ENCODE measurements around the gene MRAP.
"Not testable (repeated sequence)": the region's sequence is repeated elsewhere in the genome, so short reads cannot be mapped to it uniquely, and the experiment has no call there.

Gene MRAP

DNA sequence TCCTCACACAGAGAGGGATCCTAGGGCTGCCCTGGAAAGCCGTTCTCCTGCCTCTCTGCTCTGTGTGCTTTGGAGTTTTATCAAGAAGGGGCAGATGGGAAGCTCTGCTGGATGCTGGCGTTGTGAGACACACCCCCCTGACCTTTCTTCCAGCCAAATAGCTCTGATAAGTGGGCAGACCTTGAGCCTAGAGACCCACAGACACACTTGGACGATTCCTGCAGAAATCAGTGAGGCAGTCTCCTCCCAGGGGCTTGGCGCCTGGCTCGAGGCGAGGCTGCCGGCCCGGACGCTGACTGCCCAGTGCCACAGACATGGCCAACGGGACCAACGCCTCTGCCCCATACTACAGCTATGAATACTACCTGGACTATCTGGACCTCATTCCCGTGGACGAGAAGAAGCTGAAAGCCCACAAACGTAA, at the start of gene MRAP:
Gene MRAP, plus strand, starts transcription at position 198 of the 424 bp plus-strand sequence. Its CDS starts 117 bp downstream, at position 315.
- DNase-seq, result no peak

GRCh38 chr21:32249511-32250280, 49.0 kb upstream of the MRAP start:
- no peak for DNase-seq

DNA sequence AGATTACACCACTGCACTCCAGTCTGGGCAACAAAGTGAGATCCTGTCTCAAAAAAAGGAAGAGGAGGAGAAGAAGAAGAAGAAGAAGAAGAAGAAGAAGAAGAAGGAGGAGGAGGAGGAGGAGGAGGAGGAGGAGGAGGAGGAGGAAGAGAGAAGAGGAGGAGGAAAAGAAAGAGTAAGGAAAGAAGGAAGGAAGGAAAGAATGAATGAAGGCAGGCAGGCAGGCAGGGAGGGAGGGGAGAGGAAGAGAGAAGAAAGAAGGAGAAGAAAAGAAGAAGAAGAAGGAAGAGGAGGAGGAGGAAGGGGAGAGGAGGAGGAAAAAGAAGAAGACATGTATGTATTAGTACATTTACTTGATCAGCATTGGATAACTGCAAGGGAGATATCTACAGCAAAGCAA, 46.5 kb upstream of the MRAP start:
- no peak for DNase-seq

DNA sequence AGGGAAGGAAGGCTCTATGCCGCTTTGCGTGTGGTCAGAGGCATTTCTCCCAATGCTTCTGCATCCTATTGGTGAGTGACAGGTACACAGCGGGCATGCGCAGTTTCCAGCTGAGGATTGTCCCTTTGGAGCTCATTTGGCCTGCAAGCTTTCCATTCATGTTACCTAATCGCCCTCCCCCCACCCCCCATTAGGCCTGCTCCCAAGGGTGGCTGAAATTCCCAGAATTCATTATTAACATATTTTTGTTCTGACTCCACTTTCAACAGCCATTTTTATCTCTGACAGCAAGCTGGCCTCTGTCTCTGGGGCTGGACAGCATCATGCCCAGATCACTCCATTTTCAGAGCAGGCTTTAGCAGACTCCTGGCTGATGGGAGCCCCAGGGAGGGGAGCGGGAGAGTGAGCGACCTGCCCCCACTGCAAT, 45.4 kb upstream of the MRAP start:
- no peak for DNase-seq

DNA sequence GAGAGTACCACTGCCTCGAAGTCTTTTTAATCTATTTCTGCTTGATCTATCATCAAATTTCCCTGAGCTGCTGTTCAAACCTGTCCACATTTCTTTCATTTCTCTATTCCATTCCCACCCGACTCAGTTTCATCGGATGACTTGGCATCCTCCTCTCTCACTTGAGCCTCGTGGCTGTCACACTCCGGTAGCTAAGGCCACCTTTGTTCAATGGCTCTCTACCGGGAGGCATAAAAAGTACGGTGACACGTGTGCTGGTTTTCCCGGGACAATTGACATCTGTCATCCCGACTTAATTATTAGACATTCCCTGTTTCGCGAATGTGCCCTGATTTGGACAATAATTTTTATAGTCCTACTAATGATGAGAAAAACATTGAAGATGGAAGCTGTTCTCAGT, 42.4 kb upstream of the MRAP start:
- no peak for DNase-seq

DNA sequence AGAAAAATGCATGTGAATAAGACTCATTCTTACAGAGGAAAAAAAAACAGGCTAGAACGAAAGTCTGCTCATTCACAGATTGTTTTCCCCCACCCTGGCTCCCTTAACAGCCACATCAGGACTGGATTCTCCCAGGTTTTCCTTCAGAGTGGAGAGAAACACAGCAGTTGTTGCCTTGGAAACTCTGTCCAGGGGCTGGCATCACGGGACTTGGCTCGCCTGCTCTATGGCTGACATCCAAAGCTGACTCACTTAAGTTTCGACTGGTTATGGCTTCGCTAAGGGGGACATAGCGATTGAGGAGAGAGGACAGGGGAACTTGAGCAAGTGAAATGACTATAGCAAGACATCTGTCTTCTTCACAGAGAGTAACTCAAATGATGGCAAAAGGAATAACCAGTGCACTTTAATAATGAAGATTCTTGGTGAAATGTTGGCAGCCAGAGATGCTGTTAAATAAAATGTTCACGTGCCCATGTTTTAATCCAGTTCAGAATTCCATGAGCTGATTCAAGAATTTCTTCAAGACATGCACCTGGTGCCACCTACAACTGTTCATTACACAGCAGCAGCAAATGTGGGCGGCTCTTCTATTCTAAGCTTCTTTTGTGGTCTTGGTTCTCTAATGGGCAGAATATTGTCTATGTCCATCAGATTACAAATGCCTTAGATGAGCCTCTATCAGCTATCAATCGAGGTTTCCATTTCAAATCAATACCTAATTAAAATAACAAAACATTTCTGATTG, 41.6 kb upstream of the MRAP start:
- DNase-seq, result peak; percentile 23 to 43

- peak; percentile 65 to 80 for DNase-seq
Observed at GRCh38 chr21:32257962-32258785, 40.5 kb upstream of the MRAP start.

- DNase-seq, result not testable (repeated sequence)
Observed at GRCh38 chr21:32258786-32259048, 39.9 kb upstream of the MRAP start.

DNA sequence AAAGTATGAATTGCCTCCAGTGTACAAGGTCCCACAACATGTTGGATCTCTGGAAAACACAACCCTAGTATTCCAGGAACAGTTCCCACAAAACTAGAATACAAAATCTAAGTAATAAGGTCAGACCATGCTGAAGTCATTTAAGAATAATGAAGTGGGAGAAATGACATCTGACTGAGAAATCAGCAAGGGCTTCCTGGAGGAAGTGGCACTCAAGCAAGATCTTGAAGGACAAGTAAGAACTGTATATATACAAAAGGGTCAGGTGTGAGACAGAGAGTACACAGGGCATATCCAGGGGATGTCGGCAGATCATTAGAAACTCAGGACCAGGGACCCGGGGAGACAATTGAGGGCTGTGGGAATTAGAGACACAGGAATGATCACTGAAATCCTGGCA, 38.5 kb upstream of the MRAP start:
- no peak for DNase-seq

GRCh38 chr21:32261929-32262328, 36.7 kb upstream of the MRAP start:
- no peak for DNase-seq

DNA sequence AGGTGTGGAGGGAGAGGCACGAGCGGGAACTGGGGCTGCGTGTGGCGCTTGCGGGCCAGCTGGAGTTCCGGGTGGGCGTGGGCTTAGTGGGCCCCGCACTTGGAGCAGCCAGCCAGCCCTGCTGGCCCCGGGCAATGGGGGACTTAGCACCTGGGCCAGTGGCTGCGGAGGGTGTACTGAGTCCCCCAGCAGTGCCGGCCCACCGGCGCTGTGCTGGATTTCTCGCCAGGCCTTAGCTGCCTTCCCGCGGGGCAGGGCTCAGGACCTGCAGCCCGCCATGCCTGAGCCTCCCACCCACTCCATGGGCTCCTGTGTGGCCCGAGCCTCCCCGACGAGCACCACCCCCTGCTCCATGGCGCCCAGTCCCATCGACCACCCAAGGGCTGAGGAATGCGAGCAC, 33.3 kb upstream of the MRAP start:
- not testable (repeated sequence) for DNase-seq

DNA sequence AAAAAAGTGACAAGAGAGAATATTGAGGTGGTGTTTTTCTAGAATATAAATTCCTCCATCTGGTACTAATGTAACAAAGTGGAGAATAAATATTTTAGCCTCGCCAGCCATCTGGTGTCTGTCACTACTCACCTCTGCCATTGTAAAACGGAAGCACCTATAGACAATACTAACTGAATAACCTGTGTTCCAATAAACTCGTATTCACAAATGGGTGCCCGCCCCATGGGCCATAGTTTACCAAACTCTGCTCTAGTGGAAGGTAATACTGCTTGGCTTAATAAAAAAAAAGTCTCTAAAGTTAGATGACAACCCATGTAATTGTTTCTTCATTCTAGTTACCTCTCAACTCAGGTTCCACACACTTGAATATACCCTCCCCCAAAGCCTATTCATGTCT, 27.9 kb upstream of the MRAP start:
- no peak for DNase-seq

DNA sequence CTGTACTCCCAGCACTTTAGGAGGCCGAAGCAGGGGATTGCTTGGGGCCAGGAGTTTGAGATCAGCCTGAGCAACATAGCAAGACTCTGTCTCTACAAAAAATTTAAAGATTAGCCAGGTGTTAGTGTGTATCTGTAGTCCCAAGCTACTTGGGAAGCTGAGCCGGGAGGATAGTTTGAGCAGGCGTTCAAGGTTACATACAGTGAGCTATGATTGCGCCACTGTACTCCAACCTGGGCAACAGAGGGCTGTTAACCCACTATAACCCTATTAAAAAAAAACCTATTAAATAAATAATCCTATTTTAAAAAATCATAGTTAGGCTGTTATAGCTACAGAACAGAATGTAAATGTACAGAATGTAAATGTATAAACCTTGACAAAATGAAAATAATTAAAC, 22.0 kb upstream of the MRAP start:
- no peak for DNase-seq

- no peak for DNase-seq
Observed at GRCh38 chr21:32278103-32278502, 20.6 kb upstream of the MRAP start.

GRCh38 chr21:32278518-32279376, 19.9 kb upstream of the MRAP start, which contains the start of gene MIS18A:
Gene MIS18A (minus strand): TSS chr21:32279049. CDS start chr21:32279014, 35 bp downstream.
- DNase-seq, result peak; percentile 90 to 91

GRCh38 chr21:32279377-32279680, 19.3 kb upstream of the MRAP start:
- DNase-seq, result no peak

- DNase-seq, result no peak
Observed at GRCh38 chr21:32281531-32281930, 17.1 kb upstream of the MRAP start.

- no peak for DNase-seq
Observed at GRCh38 chr21:32282992-32283391, 15.7 kb upstream of the MRAP start.

DNA sequence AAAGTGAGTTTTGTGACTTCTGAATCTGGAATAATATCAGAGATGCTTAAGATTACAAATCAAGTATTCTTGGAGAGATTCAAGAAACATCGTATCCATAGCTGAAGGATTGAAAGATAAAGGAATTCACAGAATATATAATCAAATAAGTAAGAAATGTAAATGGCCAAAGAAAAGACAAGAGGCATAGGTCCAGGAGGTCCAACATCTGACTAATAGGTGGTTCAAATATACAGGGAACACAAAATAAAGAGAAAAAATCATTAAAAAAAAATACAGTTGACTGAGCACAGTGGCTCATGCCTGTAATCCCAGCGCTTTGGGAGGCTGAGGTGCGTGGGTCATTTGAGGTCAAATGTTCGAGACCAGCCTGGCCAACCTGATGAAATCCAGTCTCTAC, 13.2 kb upstream of the MRAP start:
- DNase-seq, result no peak

DNA sequence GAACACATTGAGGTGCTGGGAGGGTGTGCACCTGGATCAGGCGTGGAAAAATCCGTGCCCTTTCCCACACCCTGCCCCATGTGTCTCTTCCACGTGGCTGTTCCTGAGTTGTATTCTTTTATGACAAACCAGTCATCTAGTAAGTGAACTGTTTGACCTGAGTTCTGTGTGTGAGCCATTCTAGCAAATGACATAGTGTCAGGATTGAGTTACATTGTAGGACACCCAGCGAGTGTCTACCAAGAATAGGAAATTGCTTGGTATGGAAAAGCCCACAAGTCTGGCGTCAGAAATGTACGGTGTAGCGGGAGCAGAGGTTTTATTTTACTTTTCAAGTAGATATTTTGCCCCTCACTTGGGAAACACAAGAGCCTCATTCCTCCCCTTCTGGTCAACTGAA, 1.2 kb upstream of the MRAP start:
- no peak for DNase-seq

DNA sequence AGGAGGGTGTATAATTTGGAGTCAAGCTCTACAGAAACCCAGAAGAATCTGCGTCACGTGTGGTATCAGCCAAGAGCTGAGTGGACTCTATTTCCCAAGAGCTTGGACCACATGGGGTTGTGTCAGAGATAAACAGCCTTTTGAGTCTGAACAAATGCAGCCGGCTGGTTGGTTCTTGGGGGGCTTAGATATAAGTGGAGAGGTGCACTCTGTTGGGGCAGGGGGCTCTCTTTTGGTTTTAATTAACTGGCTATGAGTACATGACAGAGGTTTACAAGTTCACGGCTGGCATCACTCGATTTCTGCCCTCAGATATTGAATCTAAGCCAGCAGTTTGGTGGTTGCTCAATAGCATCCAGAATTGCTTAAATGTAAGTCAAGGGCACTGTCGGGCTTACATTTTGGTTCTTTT, 501 bp upstream of the MRAP start:
- DNase-seq, result no peak

- DNase-seq, result no peak
Observed at GRCh38 chr21:32299695-32300094, 1.0 kb downstream of the MRAP start.

Data from hippocampal formation (tissue), 2 donors.